Measurements from ENCODE around the gene GALK1.
"Not testable (repeated sequence)": the region's sequence is repeated elsewhere in the genome, so short reads cannot be mapped to it uniquely, and the experiment has no call there.

GALK1 gene

GRCh38 chr17:75764711-75765421 lies at the start of gene GALK1:
GALK1 (minus strand) TSS chr17:75765192; CDS start chr17:75765136, 56 bp downstream.
- peak; percentile 78 for DNase-seq

GRCh38 chr17:75814021-75814395 lies 49.0 kb upstream of the GALK1 start:
- no peak for DNase-seq

GRCh38 chr17:75813081-75814020 lies 48.4 kb upstream of the GALK1 start:
- no peak for DNase-seq

- no peak for DNase-seq
Measured at GRCh38 chr17:75812096-75813013, 47.4 kb upstream of the GALK1 start.

GRCh38 chr17:75811174-75811573 lies 46.2 kb upstream of the GALK1 start:
- DNase-seq: no peak

GRCh38 chr17:75810756-75811155 lies 45.8 kb upstream of the GALK1 start:
- DNase-seq: not testable (repeated sequence)

GRCh38 chr17:75810216-75810615 lies 45.2 kb upstream of the GALK1 start:
- DNase-seq: no peak

GRCh38 chr17:75809631-75810111 lies 44.7 kb upstream of the GALK1 start:
- DNase-seq: no peak

GRCh38 chr17:75808905-75809621 lies 44.1 kb upstream of the GALK1 start:
- DNase-seq: no peak

- no peak for DNase-seq
Measured at GRCh38 chr17:75808549-75808904, 43.5 kb upstream of the GALK1 start.

GRCh38 chr17:75807861-75808260 lies 42.9 kb upstream of the GALK1 start:
- DNase-seq: no peak

GRCh38 chr17:75806822-75807500 lies 42.0 kb upstream of the GALK1 start:
- DNase-seq: no peak

- no peak for DNase-seq
Measured at GRCh38 chr17:75803883-75804282, 38.9 kb upstream of the GALK1 start.

- DNase-seq: no peak
Measured at GRCh38 chr17:75799402-75799801, 34.4 kb upstream of the GALK1 start.

GRCh38 chr17:75795820-75796607 lies 31.0 kb upstream of the GALK1 start:
- DNase-seq: no peak

GRCh38 chr17:75793460-75793859 lies 28.5 kb upstream of the GALK1 start:
- DNase-seq: no peak

GRCh38 chr17:75791254-75791653 lies 26.3 kb upstream of the GALK1 start:
- DNase-seq: no peak

- DNase-seq: peak; percentile 96
Measured at GRCh38 chr17:75785016-75785890, 20.3 kb upstream of the GALK1 start.

GRCh38 chr17:75784473-75785015 lies 19.6 kb upstream of the GALK1 start, which contains the start of gene UNK:
UNK (plus strand) TSS chr17:75784806; CDS start chr17:75784881, 75 bp downstream.
- DNase-seq: peak; percentile 99

All from activated CD4-positive, alpha-beta T cell treated with anti-CD3 and anti-CD28 coated beads, Interleukin-2, Interleukin-6, amounts not matched to agents 100 ng/mL and 50 ng/mL, durations not matched to agents 16 hours and 8 hours (primary cell).